Measurements from ENCODE around the gene SLC44A3. TPM values are rescaled to one million over a fixed set of nuclear protein-coding genes. Genes with fewer than 3 reads are reported as not detected.

The SLC44A3 gene
- total and polyA plus RNA-seq, 4 donors, result 9.3 to 31.8 (median 11.6) TPM

DNA sequence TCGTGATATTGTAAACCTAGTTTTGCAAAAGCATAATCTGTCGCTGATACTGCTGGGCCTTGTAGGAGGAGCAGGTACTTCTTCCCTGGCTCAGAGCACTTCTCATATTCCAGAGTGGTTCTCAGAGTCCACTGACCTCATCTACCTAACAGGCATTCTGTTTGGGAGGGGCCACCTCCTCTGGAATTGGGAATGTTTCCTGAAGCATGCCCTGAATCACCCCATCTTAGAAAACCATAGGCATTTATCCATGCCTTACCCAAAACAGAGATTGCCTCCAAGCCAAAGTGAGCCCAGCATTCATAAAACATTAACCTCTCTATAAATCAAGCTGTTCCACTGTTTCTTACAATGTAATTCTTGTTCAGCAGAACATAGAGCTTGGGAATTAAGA is 35.1 kb downstream of the SLC44A3 start:
- H3K4me1 ChIP-seq (ENCODE audit: control insufficient read depth in 5 of 5, insufficient read depth in 5 of 5, low read length in 5 of 5), result peaks cover 0 to 7% (median 5%) of the 10 kb centered on the region in 5 donors
- H3K9ac ChIP-seq (ENCODE audit: insufficient read depth in 1 of 2, low read length in 2 of 2), result no peak overlapping the region
- WGBS, 2 donors, result 41 to 44% methylated on average over 2 of the region's 2 CpGs
- ATAC-seq (ENCODE audit: insufficient read depth, low FRiP score), result peak; percentile 20
- H3K27me3 ChIP-seq (ENCODE audit: control insufficient read depth in 3 of 3, insufficient read depth in 3 of 3, low read length in 2 of 3), result no peaks in the 10 kb centered on the region
- H3K27ac ChIP-seq (ENCODE audit: low read depth in 1 of 2, low read length in 1 of 2), result peak overlapping the region; percentile 55 to 82
- H3K4me3 ChIP-seq, result no peak overlapping the region
- no peaks in the 10 kb centered on the region for H3K9me3 ChIP-seq (ENCODE audit: control insufficient read depth in 4 of 4, insufficient read depth in 3 of 4, low read length in 3 of 4)
- no peak for DNase-seq
- no peaks in the 10 kb centered on the region for H3K36me3 ChIP-seq (ENCODE audit: control insufficient read depth in 4 of 4, insufficient read depth in 4 of 4, low read length in 4 of 4)
- no peak for TF ChIP-seq CTCF (IDR thresholded peaks at IDR 0.05; ENCODE audit: control extremely low read depth, extremely low read depth)

DNA sequence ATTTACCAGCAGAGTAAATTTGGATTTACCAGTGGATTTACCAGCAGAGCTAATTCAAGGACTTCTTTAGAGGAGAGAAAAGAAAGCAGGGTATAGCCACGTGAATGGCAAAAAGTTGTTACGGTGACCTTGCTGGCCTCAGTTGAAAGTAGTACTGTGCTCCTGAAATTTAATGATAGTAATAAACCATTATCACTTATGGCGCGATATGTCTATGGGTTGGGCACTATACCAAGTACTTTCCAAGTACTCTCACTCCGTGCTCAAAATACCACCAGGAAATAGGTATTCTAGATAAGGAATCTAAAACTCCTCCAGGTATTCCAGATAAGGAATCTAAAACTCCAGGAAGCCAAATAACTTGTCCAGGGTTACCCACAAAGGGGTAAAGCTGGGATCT is 35.8 kb downstream of the SLC44A3 start:
- Histone ChIP-seq H3K27me3 (ENCODE audit: control insufficient read depth in 3 of 3, insufficient read depth in 3 of 3, low read length in 2 of 3) (no peaks in the 10 kb centered on the region), H3K4me3 (no peak overlapping the region), H3K4me1 (ENCODE audit: control insufficient read depth in 5 of 5, insufficient read depth in 5 of 5, low read length in 5 of 5) (peaks cover 0 to 7% (median 5%) of the 10 kb centered on the region in 5 donors), H3K27ac (ENCODE audit: low read depth in 1 of 2, low read length in 1 of 2) (no peak overlapping the region), H3K36me3 (ENCODE audit: control insufficient read depth in 4 of 4, insufficient read depth in 4 of 4, low read length in 4 of 4) (no peaks in the 10 kb centered on the region), H3K9me3 (ENCODE audit: control insufficient read depth in 4 of 4, insufficient read depth in 3 of 4, low read length in 3 of 4) (no peaks in the 10 kb centered on the region), H3K9ac (ENCODE audit: insufficient read depth in 1 of 2, low read length in 2 of 2) (no peak overlapping the region)
- ATAC-seq (ENCODE audit: insufficient read depth, low FRiP score) (no peak), DNase-seq (no peak)
- TF ChIP-seq CTCF (IDR thresholded peaks at IDR 0.05; ENCODE audit: control extremely low read depth, extremely low read depth), result no peak
- 66 to 84% methylated on average over 5 of the region's 5 CpGs for WGBS, 2 donors

GRCh38 chr1:94856868-94857267 is 36.7 kb downstream of the SLC44A3 start:
- H3K27ac ChIP-seq (ENCODE audit: low read depth in 1 of 2, low read length in 1 of 2), result no peak overlapping the region
- H3K9me3 ChIP-seq (ENCODE audit: control insufficient read depth in 4 of 4, insufficient read depth in 3 of 4, low read length in 3 of 4), result no peaks in the 10 kb centered on the region
- no peak for TF ChIP-seq CTCF (IDR thresholded peaks at IDR 0.05; ENCODE audit: control extremely low read depth, extremely low read depth)
- no peaks in the 10 kb centered on the region for H3K36me3 ChIP-seq (ENCODE audit: control insufficient read depth in 4 of 4, insufficient read depth in 4 of 4, low read length in 4 of 4)
- no peak for ATAC-seq (ENCODE audit: insufficient read depth, low FRiP score)
- no peak overlapping the region for H3K4me3 ChIP-seq
- no peak for DNase-seq
- WGBS, 2 donors, result 93 to 95% methylated on average over 3 of the region's 3 CpGs
- H3K27me3 ChIP-seq (ENCODE audit: control insufficient read depth in 3 of 3, insufficient read depth in 3 of 3, low read length in 2 of 3), result no peaks in the 10 kb centered on the region
- H3K9ac ChIP-seq (ENCODE audit: insufficient read depth in 1 of 2, low read length in 2 of 2), result no peak overlapping the region
- peaks cover 0 to 7% (median 5%) of the 10 kb centered on the region in 5 donors for H3K4me1 ChIP-seq (ENCODE audit: control insufficient read depth in 5 of 5, insufficient read depth in 5 of 5, low read length in 5 of 5)

GRCh38 chr1:94858276-94858675 is 38.1 kb downstream of the SLC44A3 start:
- Histone ChIP-seq H3K9me3 (ENCODE audit: control insufficient read depth in 4 of 4, insufficient read depth in 3 of 4, low read length in 3 of 4) (no peaks in the 10 kb centered on the region), H3K27ac (ENCODE audit: low read depth in 1 of 2, low read length in 1 of 2) (no peak overlapping the region), H3K4me3 (no peak overlapping the region), H3K27me3 (ENCODE audit: control insufficient read depth in 3 of 3, insufficient read depth in 3 of 3, low read length in 2 of 3) (no peaks in the 10 kb centered on the region), H3K36me3 (ENCODE audit: control insufficient read depth in 4 of 4, insufficient read depth in 4 of 4, low read length in 4 of 4) (no peaks in the 10 kb centered on the region), H3K4me1 (ENCODE audit: control insufficient read depth in 5 of 5, insufficient read depth in 5 of 5, low read length in 5 of 5) (peaks cover 0 to 17% (median 9%) of the 10 kb centered on the region in 5 donors), H3K9ac (ENCODE audit: insufficient read depth in 1 of 2, low read length in 2 of 2) (no peak overlapping the region)
- no peak for ATAC-seq (ENCODE audit: insufficient read depth, low FRiP score)
- WGBS, 2 donors, result 62 to 73% methylated on average over 2 of the region's 2 CpGs
- DNase-seq, result no peak
- TF ChIP-seq CTCF (IDR thresholded peaks at IDR 0.05; ENCODE audit: control extremely low read depth, extremely low read depth), result no peak
